ENCODE results near the gene TOR4A. TPM values are rescaled to one million over a fixed set of nuclear protein-coding genes. Genes with fewer than 3 reads are reported as not detected.

Gene TOR4A
- total RNA-seq (2014; rRNA removed; shearing (Covaris generic)) (25.8 and 29.6 TPM in 2 replicates), polyA plus RNA-seq (2016; fragmentation: Nextera tagmentation; extraction: Ambion mirVana) (4.1 and 5.0 TPM in 2 replicates)

GRCh38 chr9:137277329-137278041, at the start of gene TOR4A:
Gene TOR4A, plus strand, starts transcription at chr9:137277726. Its CDS starts 964 bp downstream, at chr9:137278690.
- peak within 1 kb of the TSS; percentile 23; the same call in 1 of the 2 replicates for H3K27ac ChIP-seq
- peak within 1 kb of the TSS; percentile 78 for H3K4me3 ChIP-seq
- no peaks in the 10 kb centered on the region for H3K9me3 ChIP-seq (ENCODE audit: low read depth)
- peaks cover 8% of the 10 kb centered on the region for H3K4me1 ChIP-seq (ENCODE audit: insufficient read depth)
- no peaks in the 10 kb centered on the region for H3F3A ChIP-seq (ENCODE audit: insufficient read depth)
- H3K79me2 ChIP-seq (ENCODE audit: insufficient read depth), result no peaks in the 10 kb centered on the region
- H4K20me1 ChIP-seq (ENCODE audit: insufficient read depth), result no peaks in the 10 kb centered on the region
- DNase-seq, result peak; percentile 95
- no peaks in the 10 kb centered on the region; the same call in 1 of the 2 replicates for H3K36me3 ChIP-seq (ENCODE audit: low read depth)
- WGBS, 2 experiments (ENCODE audit: low coverage in 1 of 2, low lambda C conversion rate in 2 of 2, missing lambda C conversion rate in 2 of 2), result 5 to 6% methylated on average over 10 to 25 of the region's 25 CpGs
- TF ChIP-seq EZH2 (IDR thresholded peaks at IDR 0.05; ENCODE audit: insufficient read depth, poor library complexity, severe bottlenecking), result no peak
- TF ChIP-seq EZH2phosphoT487 (IDR thresholded peaks at IDR 0.05; ENCODE audit: insufficient read depth, low read depth), result no peak
- H3K9me2 ChIP-seq (ENCODE audit: insufficient read depth), result no peaks in the 10 kb centered on the region
- H2AFZ ChIP-seq, result peak within 1 kb of the TSS; percentile 11; the same call in 1 of the 2 replicates
- H3K9ac ChIP-seq, result peak within 1 kb of the TSS; percentile 71
- H3K4me2 ChIP-seq (ENCODE audit: unreplicated experiment), result peak within 1 kb of the TSS; percentile 86
- H3K27me3 ChIP-seq (replicated peaks; ENCODE audit: insufficient read depth), result no peaks in the 10 kb centered on the region
- in situ Hi-C loops (cut with MboI), result no loop called here

GRCh38 chr9:137227853-137228505, 49.5 kb upstream of the TOR4A start:
- Histone ChIP-seq H2AFZ (no peak overlapping the region), H3F3A (ENCODE audit: insufficient read depth) (no peaks in the 10 kb centered on the region), H3K9me2 (ENCODE audit: insufficient read depth) (no peaks in the 10 kb centered on the region), H3K4me2 (ENCODE audit: unreplicated experiment) (no peak overlapping the region), H3K4me1 (ENCODE audit: insufficient read depth) (peaks cover 3% of the 10 kb centered on the region; the same call in 1 of the 2 replicates), H3K27ac (no peak overlapping the region), H3K4me3 (no peak overlapping the region), H3K36me3 (ENCODE audit: low read depth) (no peaks in the 10 kb centered on the region), H3K9me3 (ENCODE audit: low read depth) (no peaks in the 10 kb centered on the region), H3K79me2 (ENCODE audit: insufficient read depth) (no peaks in the 10 kb centered on the region), H3K27me3 (replicated peaks; ENCODE audit: insufficient read depth) (no peaks in the 10 kb centered on the region), H3K9ac (no peak overlapping the region), H4K20me1 (ENCODE audit: insufficient read depth) (no peaks in the 10 kb centered on the region)
- 33 to 40% methylated on average over 13 to 18 of the region's 18 CpGs for WGBS, 2 experiments (ENCODE audit: low coverage in 1 of 2, low lambda C conversion rate in 2 of 2, missing lambda C conversion rate in 2 of 2)
- no peak for DNase-seq
- in situ Hi-C loops (cut with MboI), result no loop called here
- TF ChIP-seq EZH2 (IDR thresholded peaks at IDR 0.05; ENCODE audit: insufficient read depth, poor library complexity, severe bottlenecking) (no peak), EZH2phosphoT487 (IDR thresholded peaks at IDR 0.05; ENCODE audit: insufficient read depth, low read depth) (no peak)

GRCh38 chr9:137228506-137228967, 49.0 kb upstream of the TOR4A start:
- Histone ChIP-seq H3K79me2 (ENCODE audit: insufficient read depth) (no peaks in the 10 kb centered on the region), H2AFZ (no peak overlapping the region), H3K27ac (no peak overlapping the region), H3K27me3 (replicated peaks; ENCODE audit: insufficient read depth) (no peaks in the 10 kb centered on the region), H4K20me1 (ENCODE audit: insufficient read depth) (no peaks in the 10 kb centered on the region), H3F3A (ENCODE audit: insufficient read depth) (no peaks in the 10 kb centered on the region), H3K4me3 (no peak overlapping the region), H3K36me3 (ENCODE audit: low read depth) (no peaks in the 10 kb centered on the region), H3K4me1 (ENCODE audit: insufficient read depth) (peaks cover 3% of the 10 kb centered on the region; the same call in 1 of the 2 replicates), H3K9ac (no peak overlapping the region), H3K9me2 (ENCODE audit: insufficient read depth) (no peaks in the 10 kb centered on the region), H3K9me3 (ENCODE audit: low read depth) (no peaks in the 10 kb centered on the region), H3K4me2 (ENCODE audit: unreplicated experiment) (no peak overlapping the region)
- in situ Hi-C loops (cut with MboI), result no loop called here
- no peak for DNase-seq
- TF ChIP-seq EZH2phosphoT487 (IDR thresholded peaks at IDR 0.05; ENCODE audit: insufficient read depth, low read depth), result no peak
- no peak for TF ChIP-seq EZH2 (IDR thresholded peaks at IDR 0.05; ENCODE audit: insufficient read depth, poor library complexity, severe bottlenecking)
- 79 to 83% methylated on average over 23 to 27 of the region's 29 CpGs for WGBS, 2 experiments (ENCODE audit: low coverage in 1 of 2, low lambda C conversion rate in 2 of 2, missing lambda C conversion rate in 2 of 2)

GRCh38 chr9:137228968-137229896, 48.3 kb upstream of the TOR4A start:
- H3K27me3 ChIP-seq (replicated peaks; ENCODE audit: insufficient read depth), result no peaks in the 10 kb centered on the region
- DNase-seq, result no peak
- no peaks in the 10 kb centered on the region for H3K36me3 ChIP-seq (ENCODE audit: low read depth)
- no peaks in the 10 kb centered on the region for H4K20me1 ChIP-seq (ENCODE audit: insufficient read depth)
- H3K9me2 ChIP-seq (ENCODE audit: insufficient read depth), result no peaks in the 10 kb centered on the region
- H3K9ac ChIP-seq, result no peak overlapping the region
- no peak for TF ChIP-seq EZH2 (IDR thresholded peaks at IDR 0.05; ENCODE audit: insufficient read depth, poor library complexity, severe bottlenecking)
- TF ChIP-seq EZH2phosphoT487 (IDR thresholded peaks at IDR 0.05; ENCODE audit: insufficient read depth, low read depth), result no peak
- H3K27ac ChIP-seq, result no peak overlapping the region
- H3K9me3 ChIP-seq (ENCODE audit: low read depth), result no peaks in the 10 kb centered on the region
- WGBS, 2 experiments (ENCODE audit: low coverage in 1 of 2, low lambda C conversion rate in 2 of 2, missing lambda C conversion rate in 2 of 2), result 64% methylated on average over 24 to 27 of the region's 27 CpGs
- no peaks in the 10 kb centered on the region for H3K79me2 ChIP-seq (ENCODE audit: insufficient read depth)
- H2AFZ ChIP-seq, result no peak overlapping the region
- H3K4me2 ChIP-seq (ENCODE audit: unreplicated experiment), result no peak overlapping the region
- no peaks in the 10 kb centered on the region for H3F3A ChIP-seq (ENCODE audit: insufficient read depth)
- H3K4me1 ChIP-seq (ENCODE audit: insufficient read depth), result peaks cover 3% of the 10 kb centered on the region; the same call in 1 of the 2 replicates
- in situ Hi-C loops (cut with MboI), result no loop called here
- no peak overlapping the region for H3K4me3 ChIP-seq
